H9 (cell line): ENCODE measurements around the gene SCP2D1. TPM values are rescaled to one million over a fixed set of nuclear protein-coding genes. Genes with fewer than 3 reads are reported as not detected.

Experiments
- DNase-seq: peaks from one replicate; pipeline ENCODE4 v3.0.0-alpha.2; 2017
- H2AFZ ChIP-seq: one replicate; pipeline ENCODE4 v1.6.1; 2013; ENCODE audit warnings: mild to moderate bottlenecking, low read length, control low read depth, moderate library complexity
- H2AK5ac ChIP-seq: 2 replicates; pipeline ENCODE4 v1.6.1; 2013; ENCODE audit warnings: low read length, control low read depth, mixed read lengths; ENCODE audit not compliant: insufficient read length
- H2BK120ac ChIP-seq: one replicate; pipeline ENCODE4 v1.6.1; 2013; ENCODE audit warnings: low read depth, mild to moderate bottlenecking, low read length, control low read depth, inconsistent platforms; ENCODE audit not compliant: poor library complexity, severe bottlenecking
- H2BK12ac ChIP-seq: 2 replicates; pipeline ENCODE4 v1.6.1; 2013; ENCODE audit warnings: low read length, control low read depth, mixed read lengths, low read depth; ENCODE audit not compliant: insufficient read length
- H2BK15ac ChIP-seq: 2 replicates; pipeline ENCODE4 v1.6.1; 2013; ENCODE audit warnings: low read depth, low read length, control low read depth
- H2BK20ac ChIP-seq: one replicate; pipeline ENCODE4 v1.6.1; 2013; ENCODE audit warnings: low read depth, mild to moderate bottlenecking, low read length, control low read depth, inconsistent platforms; ENCODE audit not compliant: poor library complexity, severe bottlenecking
- H2BK5ac ChIP-seq: 2 replicates; pipeline ENCODE4 v1.6.1; 2013; ENCODE audit warnings: low read length, control low read depth, mixed read lengths; ENCODE audit not compliant: insufficient read length
- H3K14ac ChIP-seq: 2 replicates; pipeline ENCODE4 v1.6.1; 2013; ENCODE audit warnings: low read length, control low read depth; ENCODE audit not compliant: insufficient read depth
- H3K18ac ChIP-seq: 2 replicates; pipeline ENCODE4 v1.6.1; 2013; ENCODE audit warnings: low read depth, mild to moderate bottlenecking, mixed read lengths, low read length, control low read depth; ENCODE audit not compliant: insufficient read length
- H3K23ac ChIP-seq: 2 replicates; pipeline ENCODE4 v1.6.1; 2013; ENCODE audit warnings: low read length, control low read depth, mixed read lengths, low read depth; ENCODE audit not compliant: insufficient read length
- H3K23me2 ChIP-seq: 2 replicates; pipeline ENCODE4 v1.6.1; 2013; ENCODE audit warnings: low read depth, mild to moderate bottlenecking, mixed read lengths, low read length, control low read depth; ENCODE audit not compliant: insufficient read length, poor library complexity, severe bottlenecking
- H3K27ac ChIP-seq: 2 replicates; pipeline ENCODE4 v1.5.1; 2013; ENCODE audit warnings: low read length, control low read depth, mixed read lengths, low read depth; ENCODE audit not compliant: insufficient read length
- H3K27me3 ChIP-seq: 2 replicates; pipeline ENCODE4 v1.6.1; 2013; ENCODE audit warnings: low read length, control low read depth, inconsistent platforms; ENCODE audit not compliant: insufficient read depth
- H3K4ac ChIP-seq: 2 replicates; pipeline ENCODE4 v1.6.1; 2013; ENCODE audit warnings: low read depth, mild to moderate bottlenecking, control low read depth, inconsistent platforms, low read length, moderate library complexity
- H3K4me1 ChIP-seq: 2 replicates; pipeline ENCODE4 v1.6.1; 2013; ENCODE audit warnings: low read length, control low read depth, inconsistent platforms; ENCODE audit not compliant: insufficient read depth
- H3K4me2 ChIP-seq: 2 replicates; pipeline ENCODE4 v1.6.1; 2013; ENCODE audit warnings: low read length, control low read depth, mixed read lengths; ENCODE audit not compliant: insufficient read length, insufficient read depth
- H3K56ac ChIP-seq: 2 replicates; pipeline ENCODE4 v1.6.1; 2013; ENCODE audit warnings: low read depth, mild to moderate bottlenecking, mixed read lengths, low read length, control low read depth; ENCODE audit not compliant: insufficient read length
- H3K79me1 ChIP-seq: 2 replicates; pipeline ENCODE4 v1.6.1; 2013; ENCODE audit warnings: low read depth, mild to moderate bottlenecking, moderate library complexity, low read length, control low read depth, inconsistent platforms; ENCODE audit not compliant: insufficient read depth, poor library complexity, severe bottlenecking
- H3K79me2 ChIP-seq: 2 replicates; pipeline ENCODE4 v1.6.1; 2013; ENCODE audit warnings: low read length, control low read depth, inconsistent platforms; ENCODE audit not compliant: insufficient read depth
- H3K9ac ChIP-seq: 2 replicates; pipeline ENCODE4 v1.6.1; 2013; ENCODE audit warnings: low read length, control low read depth, mixed read lengths; ENCODE audit not compliant: insufficient read length; ENCODE audit errors: extremely low read depth
- H3K9me3 ChIP-seq: one replicate; pipeline ENCODE4 v1.6.1; 2013; ENCODE audit warnings: low read depth, low read length, inconsistent platforms; ENCODE audit not compliant: control insufficient read depth
- H3T11ph ChIP-seq: one replicate; pipeline ENCODE4 v1.6.1; 2013; ENCODE audit warnings: mild to moderate bottlenecking, low read length, control low read depth, inconsistent platforms
- H4K20me1 ChIP-seq: one replicate; pipeline ENCODE4 v1.6.1; 2013; ENCODE audit not compliant: control insufficient read depth, insufficient read length, insufficient read depth
- H4K5ac ChIP-seq: 2 replicates; pipeline ENCODE4 v1.6.1; 2013; ENCODE audit warnings: low read depth, mild to moderate bottlenecking, mixed read lengths, low read length, control low read depth; ENCODE audit not compliant: insufficient read length
- H4K8ac ChIP-seq: replicated peaks from 2 replicates; pipeline ENCODE4 v1.6.1; 2013; ENCODE audit warnings: low read length, control low read depth, mixed read lengths, low read depth; ENCODE audit not compliant: insufficient read length
- H4K91ac ChIP-seq: 2 replicates; pipeline ENCODE4 v1.6.1; 2013; ENCODE audit warnings: low read depth, mild to moderate bottlenecking, moderate library complexity, mixed read lengths, low read length, control low read depth; ENCODE audit not compliant: insufficient read length
- H3K27ac Mint-ChIP-seq, 3 experiments: 2 replicates in 2 of 3; 3 replicates in 1 of 3; pipeline ENCODE4 v1.8.0; 2020 to 2021; ENCODE audit warnings: mixed read lengths in 3 of 3, mild to moderate bottlenecking in 1 of 3, moderate library complexity in 1 of 3
- H3K27me3 Mint-ChIP-seq: 2 replicates; pipeline ENCODE4 v1.8.0; 2021; ENCODE audit warnings: low read depth, mild to moderate bottlenecking, moderate library complexity, mixed read lengths
- H3K36me3 Mint-ChIP-seq, 3 experiments: 2 replicates in 2 of 3; 3 replicates in 1 of 3; pipeline ENCODE4 v1.8.0; 2020 to 2021; ENCODE audit warnings: low read depth in 3 of 3, mixed read lengths in 3 of 3; ENCODE audit not compliant: insufficient read depth in 1 of 3
- H3K4me1 Mint-ChIP-seq, 2 experiments: 2 replicates each; pipeline ENCODE4 v1.8.0; 2020; ENCODE audit warnings: mixed read lengths in 2 of 2
- H3K4me3 Mint-ChIP-seq, 2 experiments: 2 replicates in 1 of 2; 3 replicates in 1 of 2; pipeline ENCODE4 v1.8.0; 2020 to 2021; ENCODE audit warnings: mild to moderate bottlenecking in 2 of 2, mixed read lengths in 2 of 2, moderate library complexity in 1 of 2
- H3K9me3 Mint-ChIP-seq, 2 experiments: 2 replicates in 1 of 2; 3 replicates in 1 of 2; pipeline ENCODE4 v1.8.0; 2020; ENCODE audit warnings: mild to moderate bottlenecking in 2 of 2, mixed read lengths in 2 of 2, moderate library complexity in 1 of 2
- WGBS: extraction: QIAGEN DNeasy Blood & Tissue Kit; methylation state at CpG from one replicate; pipeline ENCODE4 v1.1.7; 2013; ENCODE audit warnings: missing lambda C conversion rate, low lambda C conversion rate, mixed read lengths; ENCODE audit not compliant: insufficient read length; ENCODE audit errors: extremely low coverage; 5-methylcytosine and 5-hydroxymethylcytosine counted together
- total RNA-seq: library from RNA; stranded (reverse); gene quantifications from 2 replicates; pipeline ENCODE4 v1.2.1, GENCODE V29; 2021
- TF ChIP-seq, protein P1 (sequence below): fragments of 200-600 bp; sonication (generic); conservative IDR thresholded peaks from 3 replicates; pipeline ENCODE4 v1.8.0; 2021; ENCODE audit warnings: antibody characterized with exemption, mild to moderate bottlenecking

Gene SCP2D1
- total RNA-seq, 1 experiment from 2014 or later, result not detected

DNA sequence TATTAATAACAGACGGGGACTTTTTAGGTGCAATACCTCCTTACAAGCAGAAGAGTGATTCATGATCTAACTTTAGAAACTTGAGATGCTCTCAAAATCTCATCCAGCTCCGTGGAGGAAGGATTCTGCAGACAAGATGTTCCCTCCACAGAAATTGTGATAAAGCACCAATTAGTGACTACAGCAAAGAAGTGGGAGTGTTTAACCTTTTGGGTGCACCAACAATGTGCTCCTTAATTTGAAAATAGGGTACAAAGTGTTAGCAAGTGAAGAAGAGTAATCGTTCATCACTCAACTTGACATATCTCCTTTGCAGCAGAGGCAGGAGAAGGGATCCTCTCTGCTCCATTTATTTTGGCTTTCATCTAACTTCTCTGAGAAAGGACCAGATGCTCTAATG is 22.8 kb upstream of the SCP2D1 start:
- H3K4me1 Mint-ChIP-seq, result peaks cover 4 to 5% of the 10 kb centered on the region in 2 experiments; a peak in 3 of 4 replicates
- WGBS, result no CpG with 5 or more reads among the region's 3 CpGs
- no peak overlapping the region for H3K14ac ChIP-seq

More for the DNA sequence above, 22.8 kb upstream of the SCP2D1 start:
- Histone ChIP-seq H3K9me3 (no peaks in the 10 kb centered on the region), H4K91ac (no peak overlapping the region), H3K4me1 (peaks cover 6% of the 10 kb centered on the region; the same call in 1 of the 2 replicates), H4K20me1 (no peaks in the 10 kb centered on the region), H3K23me2 (no peaks in the 10 kb centered on the region), H3K4me2 (no peak overlapping the region), H2BK120ac (no peak overlapping the region), H3K27me3 (no peaks in the 10 kb centered on the region), H2BK20ac (no peak overlapping the region), H3K79me1 (no peaks in the 10 kb centered on the region), H2AK5ac (no peak overlapping the region), H2BK12ac (no peak overlapping the region), H2AFZ (no peak overlapping the region), H2BK15ac (no peak overlapping the region), H3K18ac (no peak overlapping the region), H2BK5ac (no peak overlapping the region), H4K8ac (no peak overlapping the region), H3K56ac (no peak overlapping the region), H3K27ac (no peak overlapping the region), H3K79me2 (no peaks in the 10 kb centered on the region), H4K5ac (no peak overlapping the region), H3K23ac (no peak overlapping the region), H3K9ac (no peak overlapping the region), H3T11ph (no peak overlapping the region), H3K4ac (no peak overlapping the region)
- no peak overlapping the region for H3K27ac Mint-ChIP-seq
- no peak for DNase-seq
- peaks cover 10 to 15% of the 10 kb centered on the region in 2 experiments for H3K9me3 Mint-ChIP-seq
- TF ChIP-seq, protein P1, sequence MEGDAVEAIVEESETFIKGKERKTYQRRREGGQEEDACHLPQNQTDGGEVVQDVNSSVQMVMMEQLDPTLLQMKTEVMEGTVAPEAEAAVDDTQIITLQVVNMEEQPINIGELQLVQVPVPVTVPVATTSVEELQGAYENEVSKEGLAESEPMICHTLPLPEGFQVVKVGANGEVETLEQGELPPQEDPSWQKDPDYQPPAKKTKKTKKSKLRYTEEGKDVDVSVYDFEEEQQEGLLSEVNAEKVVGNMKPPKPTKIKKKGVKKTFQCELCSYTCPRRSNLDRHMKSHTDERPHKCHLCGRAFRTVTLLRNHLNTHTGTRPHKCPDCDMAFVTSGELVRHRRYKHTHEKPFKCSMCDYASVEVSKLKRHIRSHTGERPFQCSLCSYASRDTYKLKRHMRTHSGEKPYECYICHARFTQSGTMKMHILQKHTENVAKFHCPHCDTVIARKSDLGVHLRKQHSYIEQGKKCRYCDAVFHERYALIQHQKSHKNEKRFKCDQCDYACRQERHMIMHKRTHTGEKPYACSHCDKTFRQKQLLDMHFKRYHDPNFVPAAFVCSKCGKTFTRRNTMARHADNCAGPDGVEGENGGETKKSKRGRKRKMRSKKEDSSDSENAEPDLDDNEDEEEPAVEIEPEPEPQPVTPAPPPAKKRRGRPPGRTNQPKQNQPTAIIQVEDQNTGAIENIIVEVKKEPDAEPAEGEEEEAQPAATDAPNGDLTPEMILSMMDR, result no peak
- peaks cover 51% of the 10 kb centered on the region for H3K27me3 Mint-ChIP-seq
- H3K36me3 Mint-ChIP-seq, result peaks cover 0 to 12% (median 6%) of the 10 kb centered on the region in 3 experiments; a peak in 3 of 7 replicates
- H3K4me3 Mint-ChIP-seq, result no peak overlapping the region
